Tibial artery (tissue), 4 donors: ENCODE results near the gene TCP11L2.

Experiments used
- DNase-seq, 2 donors: peaks; one replicate each; pipeline ENCODE4 v3.0.0-alpha.2; 2019
- H3K27ac ChIP-seq, 2 donors: fragments of 200-600 bp; sonication (generic) in 1 of 2; 1 replicate in 1 of 2; 2 replicates in 1 of 2; pipeline ENCODE4 v1.5.1; 2018 to 2019; ENCODE audit warnings: mild to moderate bottlenecking in 1 of 2
- H3K27me3 ChIP-seq, 2 donors: fragments of 200-600 bp; sonication (generic) in 1 of 2; one replicate each; pipeline versions ENCODE4 v1.5.1 to v1.6.0; 2016 to 2019
- H3K36me3 ChIP-seq, 3 donors: fragments of 200-600 bp; sonication (generic) in 2 of 3; one replicate each; pipeline ENCODE4 v1.5.1; 2016 to 2019; ENCODE audit warnings: mild to moderate bottlenecking in 2 of 3
- H3K4me1 ChIP-seq, 4 donors: fragments of 200-600 bp; sonication (generic) in 2 of 4; 1 replicate in 3 of 4; 2 replicates in 1 of 4; pipeline ENCODE4 v1.5.1; 2016 to 2019
- H3K4me3 ChIP-seq, 2 donors: fragments of 200-600 bp; sonication (generic) in 1 of 2; 1 replicate in 1 of 2; 2 replicates in 1 of 2; pipeline ENCODE4 v1.5.1; 2018 to 2019; ENCODE audit warnings: mild to moderate bottlenecking in 2 of 2
- H3K9me3 ChIP-seq, 3 donors: fragments of 200-600 bp; sonication (generic) in 1 of 3; one replicate each; pipeline ENCODE4 v1.5.1; 2016 to 2019
- CTCF ChIP-seq, 2 experiments: fragments of 200-600 bp in 1 of 2; fragments of 450-650 bp in 1 of 2; IDR thresholded peaks; one replicate each; pipeline ENCODE4 v1.5.1; 2017 to 2019; ENCODE audit warnings: antibody characterized with exemption in 2 of 2, mild to moderate bottlenecking in 1 of 2, moderate library complexity in 1 of 2
- intact Hi-C: fragments of 100-400 bp; cut with DNase I; formaldehyde crosslinking; loops from one replicate; pipeline ENCODE4 v1.15.0; 2023; ENCODE audit warnings: low total_unique reads

The TCP11L2 gene

GRCh38 chr12:106327309-106327869 lies 24.9 kb downstream of the TCP11L2 start:
- H3K9me3 ChIP-seq, result no peaks in the 10 kb centered on the region
- H3K4me3 ChIP-seq, result no peak overlapping the region
- H3K36me3 ChIP-seq, result peaks cover 36 to 85% (median 48%) of the 10 kb centered on the region in 3 donors
- TF ChIP-seq CTCF (IDR thresholded peaks at IDR 0.05), result no peak
- H3K27ac ChIP-seq, result no peak overlapping the region
- peaks cover 0 to 9% (median 7%) of the 10 kb centered on the region in 4 donors for H3K4me1 ChIP-seq
- no peaks in the 10 kb centered on the region for H3K27me3 ChIP-seq
- DNase-seq, result no peak
- intact Hi-C loops, result no loop called here

- Histone ChIP-seq H3K27ac (peak overlapping the region in 1 of 2 donors; percentile 9), H3K4me1 (peaks cover 0 to 9% (median 7%) of the 10 kb centered on the region in 4 donors), H3K36me3 (peaks cover 30 to 77% (median 46%) of the 10 kb centered on the region in 3 donors), H3K27me3 (no peaks in the 10 kb centered on the region), H3K4me3 (no peak overlapping the region), H3K9me3 (no peaks in the 10 kb centered on the region)
- intact Hi-C loops, result no loop called here
- no peak for TF ChIP-seq CTCF (IDR thresholded peaks at IDR 0.05)
- no peak for DNase-seq
Observed at GRCh38 chr12:106328735-106329134, 26.2 kb downstream of the TCP11L2 start.

- H3K27me3 ChIP-seq, result no peaks in the 10 kb centered on the region
- intact Hi-C loops, result no loop called here
- H3K4me3 ChIP-seq, result no peak overlapping the region
- no peaks in the 10 kb centered on the region for H3K9me3 ChIP-seq
- H3K36me3 ChIP-seq, result peaks cover 24 to 72% (median 39%) of the 10 kb centered on the region in 3 donors
- no peak for DNase-seq
- no peak for TF ChIP-seq CTCF (IDR thresholded peaks at IDR 0.05)
- H3K4me1 ChIP-seq, result peaks cover 0 to 9% (median 7%) of the 10 kb centered on the region in 4 donors
- peak overlapping the region in 1 of 2 donors; percentile 34 for H3K27ac ChIP-seq
Observed at GRCh38 chr12:106329231-106329982, 26.9 kb downstream of the TCP11L2 start.

GRCh38 chr12:106331599-106331998 lies 29.1 kb downstream of the TCP11L2 start:
- H3K4me1 ChIP-seq, result peaks cover 0 to 9% (median 7%) of the 10 kb centered on the region in 4 donors
- H3K36me3 ChIP-seq, result peaks cover 19 to 70% (median 28%) of the 10 kb centered on the region in 3 donors
- H3K27me3 ChIP-seq, result no peaks in the 10 kb centered on the region
- DNase-seq, result no peak
- no peaks in the 10 kb centered on the region for H3K9me3 ChIP-seq
- no peak for TF ChIP-seq CTCF (IDR thresholded peaks at IDR 0.05)
- intact Hi-C loops, result no loop called here
- no peak overlapping the region for H3K27ac ChIP-seq
- H3K4me3 ChIP-seq, result no peak overlapping the region

GRCh38 chr12:106332536-106332935 lies 30.0 kb downstream of the TCP11L2 start:
- intact Hi-C loops, result no loop called here
- no peak for DNase-seq
- Histone ChIP-seq H3K4me3 (no peak overlapping the region), H3K4me1 (peaks cover 0 to 9% (median 7%) of the 10 kb centered on the region in 4 donors), H3K27ac (no peak overlapping the region), H3K9me3 (no peaks in the 10 kb centered on the region), H3K27me3 (no peaks in the 10 kb centered on the region), H3K36me3 (peaks cover 19 to 73% (median 31%) of the 10 kb centered on the region in 3 donors)
- TF ChIP-seq CTCF (IDR thresholded peaks at IDR 0.05), result no peak
